SK-N-SH treated with all-trans-retinoic acid at 6 μM for 48 hours (cell line): ENCODE data around the gene ST6GALNAC3.

Experiments
- CSDC2 ChIP-seq: fragments of 250-450 bp; sonication (Bioruptor Pico); IDR thresholded peaks from 2 replicates; pipeline ENCODE4 v1.5.0; 2020; ENCODE audit warnings: mild to moderate bottlenecking, moderate library complexity
- CSRNP3 ChIP-seq: fragments of 250-450 bp; sonication (Bioruptor Pico); IDR thresholded peaks from 2 replicates; pipeline ENCODE4 v1.5.1; 2021; ENCODE audit warnings: mild to moderate bottlenecking, moderate library complexity
- ISL1 ChIP-seq: fragments of 250-450 bp; sonication (Bioruptor Pico); IDR thresholded peaks from 2 replicates; pipeline ENCODE4 v2.1.2; 2022; ENCODE audit warnings: mild to moderate bottlenecking, moderate library complexity
- PPARA ChIP-seq: fragments of 250-450 bp; sonication (Bioruptor Pico); IDR thresholded peaks from 2 replicates; pipeline ENCODE4 v1.5.0; 2020; ENCODE audit warnings: mild to moderate bottlenecking, borderline replicate concordance
- RARB ChIP-seq: fragments of 250-450 bp; sonication (Bioruptor Pico); IDR thresholded peaks from 2 replicates; pipeline ENCODE4 v1.8.0; 2021; ENCODE audit warnings: mild to moderate bottlenecking, moderate library complexity
- SNAI2 ChIP-seq: fragments of 250-450 bp; sonication (Bioruptor Pico); IDR thresholded peaks from 2 replicates; pipeline ENCODE4 v1.5.0; 2020; ENCODE audit warnings: mild to moderate bottlenecking, moderate library complexity
- TOX ChIP-seq: fragments of 250-450 bp; sonication (Bioruptor Pico); IDR thresholded peaks from 2 replicates; pipeline ENCODE4 v1.8.0; 2021; ENCODE audit warnings: mild to moderate bottlenecking, moderate library complexity, borderline replicate concordance
- TSHZ2 ChIP-seq: fragments of 250-450 bp; sonication (Bioruptor Pico); IDR thresholded peaks from 2 replicates; pipeline ENCODE4 v1.5.0; 2020; ENCODE audit warnings: mild to moderate bottlenecking, moderate library complexity
- ZFP3 ChIP-seq: fragments of 250-450 bp; sonication (Bioruptor Pico); IDR thresholded peaks from 2 replicates; pipeline ENCODE4 v1.5.0; 2020; ENCODE audit warnings: mild to moderate bottlenecking, moderate library complexity

GRCh38 chr1:76669131-76669530, 594.6 kb downstream of the ST6GALNAC3 start:
- TF ChIP-seq ISL1 (no peak), TSHZ2 (CRISPR knock-in tag) (no peak), CSRNP3 (CRISPR knock-in tag) (no peak), RARB (CRISPR knock-in tag) (no peak), ZFP3 (CRISPR knock-in tag) (no peak), SNAI2 (no peak), TOX (CRISPR knock-in tag) (no peak), PPARA (CRISPR knock-in tag) (no peak), CSDC2 (CRISPR knock-in tag) (no peak)
